Measurements from ENCODE around the gene CWF19L2. TPM values are rescaled to one million over a fixed set of nuclear protein-coding genes. Genes with fewer than 3 reads are reported as not detected.

The CWF19L2 gene
- total and polyA plus RNA-seq, 7 donors: 3.0 to 10.3 (median 8.1) TPM

GRCh38 chr11:107442715-107443215, 14.9 kb downstream of the CWF19L2 start:
- Histone ChIP-seq H3K4me1 (no peaks in the 10 kb centered on the region), H3K4me3 (no peak overlapping the region), H3K9me3 (no peaks in the 10 kb centered on the region), H3K36me3 (ENCODE audit: insufficient read depth in 1 of 2, low read depth in 1 of 2) (peaks cover 3 to 44% of the 10 kb centered on the region in 2 donors), H3K27me3 (ENCODE audit: insufficient read depth in 3 of 3, low read length in 2 of 3) (no peaks in the 10 kb centered on the region), H3K27ac (no peak overlapping the region)
- no peak for TF ChIP-seq CTCF (IDR thresholded peaks at IDR 0.05)
- ATAC-seq (no peak), DNase-seq (no peak)
- 93 to 100% (median 96%) methylated on average over 1 of the region's 1 CpG for WGBS, 3 donors
- intact Hi-C loops (cut with DNase I): no loop called here

- H3K27ac ChIP-seq: no peak overlapping the region
- no peaks in the 10 kb centered on the region for H3K27me3 ChIP-seq (ENCODE audit: insufficient read depth in 3 of 3, low read length in 2 of 3)
- H3K9me3 ChIP-seq: no peaks in the 10 kb centered on the region
- H3K36me3 ChIP-seq (ENCODE audit: insufficient read depth in 1 of 2, low read depth in 1 of 2): peaks cover 3 to 50% of the 10 kb centered on the region in 2 donors
- 87 to 95% (median 90%) methylated on average over 6 of the region's 6 CpGs for WGBS, 3 donors
- H3K4me3 ChIP-seq: no peak overlapping the region
- intact Hi-C loops (cut with DNase I): no loop called here
- ATAC-seq (no peak), DNase-seq (no peak)
- no peaks in the 10 kb centered on the region for H3K4me1 ChIP-seq
- TF ChIP-seq CTCF (IDR thresholded peaks at IDR 0.05): no peak
Measured at GRCh38 chr11:107439586-107440167, 17.9 kb downstream of the CWF19L2 start.

- no peaks in the 10 kb centered on the region for H3K4me1 ChIP-seq
- no peaks in the 10 kb centered on the region for H3K27me3 ChIP-seq (ENCODE audit: insufficient read depth in 3 of 3, low read length in 2 of 3)
- no peak overlapping the region for H3K4me3 ChIP-seq
- H3K36me3 ChIP-seq (ENCODE audit: insufficient read depth in 1 of 2, low read depth in 1 of 2): peaks cover 3 to 55% of the 10 kb centered on the region in 2 donors
- H3K27ac ChIP-seq: no peak overlapping the region
- intact Hi-C loops (cut with DNase I): no loop called here
- ATAC-seq (no peak), DNase-seq (no peak)
- H3K9me3 ChIP-seq: no peaks in the 10 kb centered on the region
- WGBS, 3 donors: 41 to 100% (median 95%) methylated on average over 1 of the region's 1 CpG
- TF ChIP-seq CTCF (IDR thresholded peaks at IDR 0.05): no peak
Measured at GRCh38 chr11:107438148-107438547, 19.5 kb downstream of the CWF19L2 start.

- peaks cover 0 to 55% of the 10 kb centered on the region in 2 donors for H3K36me3 ChIP-seq (ENCODE audit: insufficient read depth in 1 of 2, low read depth in 1 of 2)
- no peak for TF ChIP-seq CTCF (IDR thresholded peaks at IDR 0.05)
- no peak overlapping the region for H3K4me3 ChIP-seq
- no peaks in the 10 kb centered on the region for H3K4me1 ChIP-seq
- intact Hi-C loops (cut with DNase I): no loop called here
- WGBS, 3 donors: 77 to 91% (median 86%) methylated on average over 3 of the region's 3 CpGs
- no peak for DNase-seq
- H3K27me3 ChIP-seq (ENCODE audit: insufficient read depth in 3 of 3, low read length in 2 of 3): no peaks in the 10 kb centered on the region
- no peaks in the 10 kb centered on the region for H3K9me3 ChIP-seq
- H3K27ac ChIP-seq: no peak overlapping the region
- no peak for ATAC-seq
Measured at GRCh38 chr11:107430525-107430924, 27.1 kb downstream of the CWF19L2 start.

Measured in psoas muscle (tissue), 8 donors.